HG03575 (cell line): Measurements from ENCODE around the gene PPM1D.
"Not testable (repeated sequence)": the region's sequence is repeated elsewhere in the genome, so short reads cannot be mapped to it uniquely, and the experiment has no call there.

ENCODE experiments used
- ATAC-seq: cut with Tn5 transposase; IDR thresholded peaks from one replicate; pipeline ENCODE4 v1.9.1; 2021; ENCODE audit not compliant: unreplicated experiment, insufficient number of reproducible peaks, low FRiP score; ENCODE audit errors: extremely low read depth

The PPM1D gene

GRCh38 chr17:60590070-60590469 lies 9.9 kb upstream of the PPM1D start:
- ATAC-seq = no peak

- ATAC-seq = no peak
These were observed 7.2 kb upstream of the PPM1D start for GRCh38 chr17:60592750-60593149.

GRCh38 chr17:60593441-60594036 lies 6.5 kb upstream of the PPM1D start:
- ATAC-seq = not testable (repeated sequence)

GRCh38 chr17:60594170-60594569 lies 5.8 kb upstream of the PPM1D start:
- ATAC-seq = not testable (repeated sequence)

GRCh38 chr17:60594734-60595133 lies 5.3 kb upstream of the PPM1D start:
- ATAC-seq = no peak

DNA sequence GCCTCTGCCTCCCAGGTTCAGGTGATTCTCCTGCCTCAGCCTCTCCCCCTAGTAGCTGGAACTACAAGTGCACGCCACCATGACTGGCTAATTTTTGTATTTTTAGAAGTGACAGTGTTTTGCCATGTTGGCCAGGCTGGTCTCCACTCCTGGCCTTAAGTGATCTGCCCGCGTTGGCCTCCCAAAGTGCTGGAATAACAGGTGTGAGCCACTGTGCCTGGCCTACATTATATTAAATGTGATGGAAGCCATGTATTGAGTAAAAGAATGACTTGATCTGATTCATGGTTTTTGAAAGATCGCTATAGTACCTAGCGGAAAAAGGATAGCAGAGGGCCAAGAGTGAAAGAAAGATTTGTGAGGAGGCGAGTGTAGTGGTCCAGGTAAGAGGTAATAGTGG lies 2.7 kb upstream of the PPM1D start:
- no peak for ATAC-seq

DNA sequence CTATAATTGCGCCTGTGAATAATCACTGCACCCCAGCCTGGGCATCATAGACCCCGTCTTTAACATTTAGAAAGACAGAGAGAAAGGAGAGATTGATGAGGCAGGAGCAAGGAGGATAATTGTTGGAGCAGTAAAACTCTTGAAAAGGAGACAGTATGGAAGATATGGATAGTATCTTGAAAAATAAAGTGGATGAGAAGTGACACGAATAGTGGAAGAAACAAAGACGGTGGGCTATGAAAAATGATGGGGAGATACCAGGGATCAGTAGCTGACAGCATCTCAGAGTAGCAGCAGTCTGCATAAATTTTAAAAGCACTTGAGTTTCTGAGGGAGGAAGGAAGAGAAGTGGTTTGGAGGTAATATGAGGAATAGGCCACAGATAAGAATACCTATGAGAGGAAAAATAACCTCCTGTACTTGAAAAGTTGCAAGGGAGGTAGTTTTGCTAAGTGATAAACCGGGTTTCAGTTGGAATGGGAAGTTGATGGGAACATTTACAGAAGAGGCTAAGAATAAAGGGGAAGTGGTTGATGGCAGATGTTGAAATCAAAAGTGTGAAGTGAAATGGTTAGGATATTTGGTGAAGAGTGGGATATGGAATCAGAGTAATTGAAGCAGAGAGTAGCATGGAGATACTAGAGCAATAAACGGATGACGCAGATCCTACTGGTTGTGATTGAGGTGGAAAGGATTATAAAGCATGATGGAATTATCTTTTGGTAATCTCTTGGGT lies 1.8 kb upstream of the PPM1D start:
- no peak for ATAC-seq

GRCh38 chr17:60599220-60599619 lies 773 bp upstream of the PPM1D start:
- no peak for ATAC-seq

GRCh38 chr17:60600490-60601446 lies 775 bp downstream of the PPM1D start:
- no peak for ATAC-seq

- no peak for ATAC-seq
These were observed 1.7 kb downstream of the PPM1D start for GRCh38 chr17:60601447-60602384.

DNA sequence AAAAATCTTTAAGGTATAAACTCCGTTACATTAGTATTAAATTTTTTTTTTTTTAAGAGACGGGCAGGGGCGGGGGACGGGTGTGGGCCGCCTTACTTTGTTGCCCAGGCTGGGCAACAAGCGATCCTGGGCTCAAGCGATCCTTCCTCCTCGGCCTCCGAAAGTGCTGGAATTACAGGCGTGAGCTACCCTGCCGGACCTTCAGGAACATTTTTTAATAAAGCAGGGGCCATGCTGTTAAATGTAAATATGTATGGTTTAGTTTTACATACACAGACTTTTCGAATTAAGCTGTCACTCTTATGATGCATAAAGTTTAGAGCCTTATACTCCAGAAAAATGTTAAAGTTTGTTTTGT lies 2.4 kb downstream of the PPM1D start:
- no peak for ATAC-seq

GRCh38 chr17:60602871-60603270 lies 2.9 kb downstream of the PPM1D start:
- no peak for ATAC-seq

GRCh38 chr17:60603477-60603876 lies 3.5 kb downstream of the PPM1D start:
- not testable (repeated sequence) for ATAC-seq

GRCh38 chr17:60604686-60605334 lies 4.8 kb downstream of the PPM1D start:
- no peak for ATAC-seq

DNA sequence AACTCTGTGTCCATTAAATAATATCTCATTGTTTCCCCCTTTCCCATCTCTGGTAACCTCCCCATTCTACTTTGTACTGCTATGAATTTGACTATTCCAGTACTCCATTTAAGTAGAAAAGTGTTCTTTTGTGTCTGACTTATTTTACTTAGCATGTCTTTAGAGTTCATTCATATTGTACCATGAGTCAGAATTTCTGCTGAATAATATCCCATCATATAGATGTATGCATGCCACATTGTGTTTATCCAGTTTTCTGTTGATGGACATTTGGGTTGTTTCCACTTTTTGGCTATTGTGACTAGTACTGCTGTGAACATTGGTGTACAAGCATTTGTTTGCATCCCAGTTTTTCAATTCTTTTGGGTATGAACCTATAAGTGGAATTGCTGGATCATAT lies 6.0 kb downstream of the PPM1D start:
- ATAC-seq = no peak

DNA sequence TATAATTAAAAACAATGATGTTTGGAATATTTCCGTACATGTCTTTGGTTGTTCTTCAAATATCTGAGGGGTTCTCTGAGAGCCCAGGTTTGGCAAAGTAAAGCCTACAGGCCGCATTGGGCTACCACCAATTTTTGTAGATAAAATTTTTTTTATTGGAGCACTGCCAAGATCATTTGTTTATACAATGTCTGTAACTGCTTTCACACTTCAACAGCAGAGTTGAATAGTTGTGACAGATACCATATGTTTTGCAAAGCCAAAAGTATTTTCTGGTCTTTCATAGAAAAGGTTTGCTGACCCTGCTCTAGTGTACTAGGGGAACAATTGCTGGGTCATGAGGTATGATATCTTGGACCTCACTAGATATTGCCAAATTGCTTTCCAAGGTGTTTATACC lies 10.5 kb downstream of the PPM1D start:
- no peak for ATAC-seq

- not testable (repeated sequence) for ATAC-seq
These were observed 11.3 kb downstream of the PPM1D start for GRCh38 chr17:60611321-60611720.

- no peak for ATAC-seq
These were observed 13.3 kb downstream of the PPM1D start for GRCh38 chr17:60613325-60613724.
